Measurements from ENCODE around the gene TXNDC17. TPM values are rescaled to one million over a fixed set of nuclear protein-coding genes. Genes with fewer than 3 reads are reported as not detected.

TXNDC17 gene
- total RNA-seq, 1 experiment from 2014 or later = 151 TPM

GRCh38 chr17:6636616-6637457 lies 4.0 kb upstream of the TXNDC17 start:
- ChIA-PET CTCF (no interaction called here), POLR2A (no interaction called here)
- TF ChIP-seq SP1 (CRISPR knock-in tag; conservative IDR thresholded peaks at IDR 0.05) (no peak), SMAD3 (CRISPR knock-in tag; IDR thresholded peaks at IDR 0.05; ENCODE audit: borderline replicate concordance) (no peak), CREB1 (CRISPR knock-in tag; IDR thresholded peaks at IDR 0.05) (no peak), JUN (CRISPR knock-in tag; IDR thresholded peaks at IDR 0.05) (no peak), E2F4 (CRISPR knock-in tag; IDR thresholded peaks at IDR 0.05; ENCODE audit: borderline replicate concordance, low read depth) (no peak), ZNF423 (CRISPR knock-in tag; IDR thresholded peaks at IDR 0.05) (no peak), MXD4 (CRISPR knock-in tag; IDR thresholded peaks at IDR 0.05; ENCODE audit: borderline replicate concordance) (no peak), PRDM15 (CRISPR knock-in tag; IDR thresholded peaks at IDR 0.05) (no peak), PREB (CRISPR knock-in tag; IDR thresholded peaks at IDR 0.05; ENCODE audit: borderline replicate concordance) (no peak), E2F5 (CRISPR knock-in tag; IDR thresholded peaks at IDR 0.05) (no peak), STAT6 (CRISPR knock-in tag; conservative IDR thresholded peaks at IDR 0.05; ENCODE audit: low read depth) (no peak), ZBTB43 (CRISPR knock-in tag; IDR thresholded peaks at IDR 0.05) (no peak), ATF1 (CRISPR knock-in tag; IDR thresholded peaks at IDR 0.05) (no peak), ZNF232 (CRISPR knock-in tag; IDR thresholded peaks at IDR 0.05) (no peak), ETV6 (CRISPR knock-in tag; IDR thresholded peaks at IDR 0.05) (no peak), CDX4 (CRISPR knock-in tag; IDR thresholded peaks at IDR 0.05; ENCODE audit: borderline replicate concordance) (no peak)
- no peaks in the 10 kb centered on the region; the same call in 1 of the 2 replicates for H3K9me3 Mint-ChIP-seq
- H3K27ac Mint-ChIP-seq = 0 out of 2 replicates have a peak overlapping the region, but pooled peaks have one; percentile 17
- ATAC-seq (no peak), DNase-seq (ENCODE audit: low spot score) (no peak)
- peaks cover 13% of the 10 kb centered on the region for H3K4me1 Mint-ChIP-seq
- peaks cover 27% of the 10 kb centered on the region for H3K36me3 Mint-ChIP-seq
- no peak overlapping the region for H3K4me3 Mint-ChIP-seq
- no peaks in the 10 kb centered on the region for H3K27me3 Mint-ChIP-seq (ENCODE audit: low read depth)
